A549 (cell line): ENCODE measurements around the gene CNTN2.

Experiments
- CTCF ChIP-seq: fragments of >200 bp; sonication (Bioruptor Twin); formaldehyde crosslinking; IDR thresholded peaks from 3 replicates; pipeline ENCODE4 v1.5.1; 2016
- EHMT2 ChIP-seq: fragments of 200-600 bp; sonication (generic); IDR thresholded peaks from 2 replicates; pipeline ENCODE4 v1.6.1; 2016; ENCODE audit warnings: antibody characterized with exemption, low read depth, mild to moderate bottlenecking, moderate library complexity
- EP300 ChIP-seq, 2 experiments: fragments of >200 bp; sonication (Bioruptor Twin); formaldehyde crosslinking; IDR thresholded peaks; 2 replicates in 1 of 2; 3 replicates in 1 of 2; pipeline ENCODE4 v1.6.1; 2016 to 2017
- HEYL ChIP-seq: fragments of 250-450 bp; sonication (Bioruptor Pico); IDR thresholded peaks from 2 replicates; pipeline ENCODE4 v1.8.0; 2021; ENCODE audit warnings: mild to moderate bottlenecking, moderate library complexity
- KDM1A ChIP-seq: fragments of 200-600 bp; sonication (generic); IDR thresholded peaks from 2 replicates; pipeline ENCODE4 v1.6.1; 2016; ENCODE audit warnings: low read depth, mild to moderate bottlenecking
- NFE2L2 ChIP-seq: fragments of 150-350 bp; conservative IDR thresholded peaks from 2 replicates; pipeline ENCODE4 v1.6.1; 2014; ENCODE audit warnings: low read length
- NR3C1 ChIP-seq: fragments of >200 bp; sonication (Bioruptor Twin); formaldehyde crosslinking; IDR thresholded peaks from 3 replicates; pipeline ENCODE4 v1.6.1; 2017
- POLR2A ChIP-seq: IDR thresholded peaks from 2 replicates; pipeline ENCODE4 v1.6.1; 2012; ENCODE audit warnings: mild to moderate bottlenecking, low read length
- RAD21 ChIP-seq, 2 experiments: fragments of >200 bp in 1 of 2; sonication (Bioruptor Twin) in 1 of 2; formaldehyde crosslinking in 1 of 2; IDR thresholded peaks in 1 of 2; conservative IDR thresholded peaks in 1 of 2; 2 replicates in 1 of 2; 3 replicates in 1 of 2; pipeline ENCODE4 v1.6.1; 2012 to 2018; ENCODE audit warnings: inconsistent platforms in 1 of 2
- USF2 ChIP-seq: fragments of 450-650 bp; IDR thresholded peaks from 2 replicates; pipeline ENCODE4 v1.6.1; 2014; ENCODE audit warnings: antibody characterized with exemption

GRCh38 chr1:205075642-205076155 lies 32.7 kb downstream of the CNTN2 start:
- TF ChIP-seq CTCF = no peak
- TF ChIP-seq POLR2A = no peak
- TF ChIP-seq EHMT2 = no peak
- no peak for TF ChIP-seq RAD21 (conservative IDR thresholded peaks at IDR 0.05 in 1 of 2, IDR thresholded peaks at IDR 0.05 in 1 of 2)
- TF ChIP-seq EP300 (IDR thresholded peaks at IDR 0.05) = no peak
- TF ChIP-seq USF2 = no peak
- TF ChIP-seq KDM1A = no peak
- no peak for TF ChIP-seq HEYL (CRISPR knock-in tag)
- TF ChIP-seq NFE2L2 = no peak
- TF ChIP-seq NR3C1 = no peak
